ENCODE data around the gene SCN5A.

Gene SCN5A

DNA sequence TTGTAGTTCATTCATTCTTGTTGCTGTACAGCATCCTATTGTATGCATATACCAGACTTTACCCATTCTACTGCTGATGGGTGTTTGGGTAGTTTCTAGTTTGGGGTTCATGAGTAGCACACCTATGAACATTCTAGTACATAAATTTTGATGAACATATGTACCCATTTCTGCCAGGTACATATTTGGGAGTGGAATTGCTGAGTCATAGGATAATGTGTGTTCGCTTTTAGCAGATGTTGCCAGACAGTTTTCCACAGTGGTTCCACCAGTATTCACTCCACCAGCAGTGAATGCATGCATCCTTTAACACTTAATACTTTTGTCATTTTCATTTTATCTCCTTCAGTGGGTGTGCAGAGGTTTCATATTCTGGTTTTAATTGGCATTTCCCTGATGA is 3.4 kb upstream of the SCN5A start:
- no peak for ATAC-seq
- TF ChIP-seq ZFP30 (CRISPR knock-in tag; IDR thresholded peaks at IDR 0.05) (no peak), GLIS3 (CRISPR knock-in tag; IDR thresholded peaks at IDR 0.05) (no peak), ZNF70 (CRISPR knock-in tag; IDR thresholded peaks at IDR 0.05) (no peak), ZC3H10 (CRISPR knock-in tag; IDR thresholded peaks at IDR 0.05) (no peak), ARNTL (CRISPR knock-in tag; IDR thresholded peaks at IDR 0.05; ENCODE audit: borderline replicate concordance, low read depth) (no peak)
- TF ChIP-seq, protein P1, sequence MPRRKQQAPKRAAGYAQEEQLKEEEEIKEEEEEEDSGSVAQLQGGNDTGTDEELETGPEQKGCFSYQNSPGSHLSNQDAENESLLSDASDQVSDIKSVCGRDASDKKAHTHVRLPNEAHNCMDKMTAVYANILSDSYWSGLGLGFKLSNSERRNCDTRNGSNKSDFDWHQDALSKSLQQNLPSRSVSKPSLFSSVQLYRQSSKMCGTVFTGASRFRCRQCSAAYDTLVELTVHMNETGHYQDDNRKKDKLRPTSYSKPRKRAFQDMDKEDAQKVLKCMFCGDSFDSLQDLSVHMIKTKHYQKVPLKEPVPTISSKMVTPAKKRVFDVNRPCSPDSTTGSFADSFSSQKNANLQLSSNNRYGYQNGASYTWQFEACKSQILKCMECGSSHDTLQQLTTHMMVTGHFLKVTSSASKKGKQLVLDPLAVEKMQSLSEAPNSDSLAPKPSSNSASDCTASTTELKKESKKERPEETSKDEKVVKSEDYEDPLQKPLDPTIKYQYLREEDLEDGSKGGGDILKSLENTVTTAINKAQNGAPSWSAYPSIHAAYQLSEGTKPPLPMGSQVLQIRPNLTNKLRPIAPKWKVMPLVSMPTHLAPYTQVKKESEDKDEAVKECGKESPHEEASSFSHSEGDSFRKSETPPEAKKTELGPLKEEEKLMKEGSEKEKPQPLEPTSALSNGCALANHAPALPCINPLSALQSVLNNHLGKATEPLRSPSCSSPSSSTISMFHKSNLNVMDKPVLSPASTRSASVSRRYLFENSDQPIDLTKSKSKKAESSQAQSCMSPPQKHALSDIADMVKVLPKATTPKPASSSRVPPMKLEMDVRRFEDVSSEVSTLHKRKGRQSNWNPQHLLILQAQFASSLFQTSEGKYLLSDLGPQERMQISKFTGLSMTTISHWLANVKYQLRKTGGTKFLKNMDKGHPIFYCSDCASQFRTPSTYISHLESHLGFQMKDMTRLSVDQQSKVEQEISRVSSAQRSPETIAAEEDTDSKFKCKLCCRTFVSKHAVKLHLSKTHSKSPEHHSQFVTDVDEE (CRISPR knock-in tag; IDR thresholded peaks at IDR 0.05): no peak

DNA sequence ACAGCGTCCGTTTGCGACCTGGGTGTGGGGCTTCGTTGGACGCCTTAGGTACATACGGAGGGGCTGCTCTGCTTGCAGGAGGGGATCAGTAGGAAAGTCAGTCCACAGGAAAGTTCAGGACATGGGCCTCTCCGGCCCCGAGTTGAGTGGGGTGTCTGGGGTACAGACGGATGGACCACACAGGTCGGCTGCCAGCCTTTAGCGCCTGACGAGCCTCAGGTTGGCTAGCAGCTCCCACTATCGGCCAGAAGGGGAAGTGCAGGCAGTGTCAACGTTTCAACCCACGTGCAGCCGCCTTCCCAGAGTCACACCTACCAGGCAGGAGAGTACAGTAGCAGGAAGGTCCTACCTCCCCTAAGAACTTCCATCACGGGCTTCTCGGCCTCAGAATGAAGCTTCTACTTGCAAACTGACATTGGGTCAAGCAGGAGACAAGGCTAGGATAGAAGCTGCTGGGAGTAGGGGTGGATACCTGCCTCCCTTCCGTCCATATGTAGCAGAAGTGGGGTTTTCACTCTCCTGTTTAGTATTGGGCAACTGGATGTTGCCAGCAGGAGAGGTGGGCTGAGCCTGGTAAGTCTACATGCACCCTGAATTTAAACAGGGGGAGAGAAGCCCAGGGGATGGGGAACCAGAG is 1.8 kb upstream of the SCN5A start:
- peak; percentile 78 for ATAC-seq
- TF ChIP-seq, protein P2, sequence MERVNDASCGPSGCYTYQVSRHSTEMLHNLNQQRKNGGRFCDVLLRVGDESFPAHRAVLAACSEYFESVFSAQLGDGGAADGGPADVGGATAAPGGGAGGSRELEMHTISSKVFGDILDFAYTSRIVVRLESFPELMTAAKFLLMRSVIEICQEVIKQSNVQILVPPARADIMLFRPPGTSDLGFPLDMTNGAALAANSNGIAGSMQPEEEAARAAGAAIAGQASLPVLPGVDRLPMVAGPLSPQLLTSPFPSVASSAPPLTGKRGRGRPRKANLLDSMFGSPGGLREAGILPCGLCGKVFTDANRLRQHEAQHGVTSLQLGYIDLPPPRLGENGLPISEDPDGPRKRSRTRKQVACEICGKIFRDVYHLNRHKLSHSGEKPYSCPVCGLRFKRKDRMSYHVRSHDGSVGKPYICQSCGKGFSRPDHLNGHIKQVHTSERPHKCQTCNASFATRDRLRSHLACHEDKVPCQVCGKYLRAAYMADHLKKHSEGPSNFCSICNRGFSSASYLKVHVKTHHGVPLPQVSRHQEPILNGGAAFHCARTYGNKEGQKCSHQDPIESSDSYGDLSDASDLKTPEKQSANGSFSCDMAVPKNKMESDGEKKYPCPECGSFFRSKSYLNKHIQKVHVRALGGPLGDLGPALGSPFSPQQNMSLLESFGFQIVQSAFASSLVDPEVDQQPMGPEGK (CRISPR knock-in tag; IDR thresholded peaks at IDR 0.05; ENCODE audit: borderline replicate concordance): no peak
- TF ChIP-seq ISL1 (CRISPR knock-in tag; IDR thresholded peaks at IDR 0.05) (no peak), ZC3H10 (CRISPR knock-in tag; IDR thresholded peaks at IDR 0.05) (no peak), CSDC2 (CRISPR knock-in tag; IDR thresholded peaks at IDR 0.05) (no peak), ZNF8 (CRISPR knock-in tag; IDR thresholded peaks at IDR 0.05) (no peak), PPARA (CRISPR knock-in tag; IDR thresholded peaks at IDR 0.05; ENCODE audit: borderline replicate concordance) (no peak), ZFP30 (CRISPR knock-in tag; IDR thresholded peaks at IDR 0.05) (no peak)

DNA sequence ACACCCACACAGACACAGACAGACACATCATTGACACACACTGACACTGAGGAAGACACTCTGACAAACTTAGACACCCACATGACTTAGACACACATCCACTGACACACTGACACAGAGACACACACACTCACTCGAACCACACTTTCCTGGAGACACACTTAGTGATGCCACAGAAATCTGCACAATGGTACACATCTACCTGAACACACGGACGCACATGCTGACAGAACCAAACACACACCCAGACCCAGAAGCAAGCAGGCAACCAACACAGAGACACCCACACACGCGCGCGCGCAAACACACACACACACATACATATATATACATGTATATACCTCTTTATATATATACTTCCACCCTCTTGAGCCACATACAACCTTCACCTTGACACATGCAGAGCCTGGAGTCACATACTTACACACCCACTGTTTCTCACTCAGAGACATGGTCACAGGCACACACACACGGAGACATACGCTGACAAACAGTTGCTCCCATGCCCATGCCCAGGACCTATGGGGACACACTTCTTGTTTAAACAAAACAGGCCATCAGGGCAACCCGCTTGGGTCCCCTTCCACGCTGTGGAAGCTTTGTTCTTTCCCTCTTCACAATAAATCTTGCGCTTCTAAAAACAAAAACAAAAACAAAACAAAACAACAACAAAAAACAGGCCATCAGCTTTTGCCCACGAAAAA is 913 bp upstream of the SCN5A start:
- TF ChIP-seq TOX (CRISPR knock-in tag; IDR thresholded peaks at IDR 0.05; ENCODE audit: borderline replicate concordance) (no peak), OSR1 (CRISPR knock-in tag; IDR thresholded peaks at IDR 0.05) (no peak), CSDC2 (CRISPR knock-in tag; IDR thresholded peaks at IDR 0.05) (no peak), ESRRG (CRISPR knock-in tag; IDR thresholded peaks at IDR 0.05) (no peak)
- peak; percentile 8; the same call in 2 of the 3 replicates for ATAC-seq

DNA sequence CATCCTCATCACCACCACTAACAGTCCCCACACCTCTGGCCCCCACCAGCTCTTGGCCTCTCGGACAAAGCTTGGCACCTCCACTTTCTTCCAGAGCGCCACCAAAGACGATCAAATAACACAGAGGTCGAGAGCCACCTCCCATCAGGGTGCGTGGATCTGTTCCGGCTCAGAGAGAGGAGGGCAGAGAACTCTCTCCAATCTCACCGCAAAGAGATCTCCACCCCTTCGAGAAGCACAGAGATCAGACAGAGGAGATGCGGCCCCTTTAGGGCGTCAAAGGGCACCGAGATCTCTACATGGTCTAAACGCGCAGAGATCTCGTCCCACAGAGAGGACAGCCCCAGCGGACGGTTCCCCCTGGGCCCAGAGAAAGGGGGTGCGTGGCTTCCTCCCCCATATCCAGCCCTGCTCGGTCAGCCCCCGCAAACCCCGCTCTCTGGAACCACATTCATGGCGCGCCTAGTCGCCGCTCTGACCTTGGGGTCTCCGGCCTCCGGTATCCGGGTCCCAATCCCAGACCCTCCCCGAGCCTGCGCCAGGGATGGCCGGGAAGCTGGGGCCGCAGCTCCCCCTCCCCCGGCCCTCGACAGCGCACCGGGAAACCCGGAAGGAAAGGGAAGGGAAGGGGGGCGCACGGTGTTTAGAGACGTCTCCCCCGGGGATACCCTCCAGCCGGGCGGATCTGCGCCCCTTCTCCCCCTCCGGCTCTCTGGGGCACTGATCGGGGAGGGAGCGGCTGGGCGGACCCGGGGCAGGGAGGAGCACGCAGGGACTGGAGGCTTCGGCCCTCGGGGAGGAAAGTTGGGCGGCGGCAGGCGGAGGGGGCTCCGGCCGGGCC is 608 bp downstream of the SCN5A start:
- no peak for ATAC-seq
- TF ChIP-seq ESRRG (CRISPR knock-in tag; IDR thresholded peaks at IDR 0.05) (no peak), CSDC2 (CRISPR knock-in tag; IDR thresholded peaks at IDR 0.05) (no peak), ZNF8 (CRISPR knock-in tag; IDR thresholded peaks at IDR 0.05) (no peak), SNAI2 (CRISPR knock-in tag; IDR thresholded peaks at IDR 0.05) (no peak), ZC3H10 (CRISPR knock-in tag; IDR thresholded peaks at IDR 0.05) (no peak), ISL1 (CRISPR knock-in tag; IDR thresholded peaks at IDR 0.05) (no peak), ZNF70 (CRISPR knock-in tag; IDR thresholded peaks at IDR 0.05) (no peak), PPARA (CRISPR knock-in tag; IDR thresholded peaks at IDR 0.05; ENCODE audit: borderline replicate concordance) (no peak)
- TF ChIP-seq, protein P3, sequence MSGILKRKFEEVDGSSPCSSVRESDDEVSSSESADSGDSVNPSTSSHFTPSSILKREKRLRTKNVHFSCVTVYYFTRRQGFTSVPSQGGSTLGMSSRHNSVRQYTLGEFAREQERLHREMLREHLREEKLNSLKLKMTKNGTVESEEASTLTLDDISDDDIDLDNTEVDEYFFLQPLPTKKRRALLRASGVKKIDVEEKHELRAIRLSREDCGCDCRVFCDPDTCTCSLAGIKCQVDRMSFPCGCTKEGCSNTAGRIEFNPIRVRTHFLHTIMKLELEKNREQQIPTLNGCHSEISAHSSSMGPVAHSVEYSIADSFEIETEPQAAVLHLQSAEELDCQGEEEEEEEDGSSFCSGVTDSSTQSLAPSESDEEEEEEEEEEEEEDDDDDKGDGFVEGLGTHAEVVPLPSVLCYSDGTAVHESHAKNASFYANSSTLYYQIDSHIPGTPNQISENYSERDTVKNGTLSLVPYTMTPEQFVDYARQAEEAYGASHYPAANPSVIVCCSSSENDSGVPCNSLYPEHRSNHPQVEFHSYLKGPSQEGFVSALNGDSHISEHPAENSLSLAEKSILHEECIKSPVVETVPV (CRISPR knock-in tag; IDR thresholded peaks at IDR 0.05): no peak
- TF ChIP-seq, protein P2 (CRISPR knock-in tag; IDR thresholded peaks at IDR 0.05; ENCODE audit: borderline replicate concordance): no peak

Measured in SK-N-SH treated with all-trans-retinoic acid at 6 μM for 48 hours (cell line).